ENCODE results near the gene PTCH1. TPM values are rescaled to one million over a fixed set of nuclear protein-coding genes. Genes with fewer than 3 reads are reported as not detected.

The PTCH1 gene
- total RNA-seq, 1 experiment from 2014 or later: 33.4 TPM

DNA sequence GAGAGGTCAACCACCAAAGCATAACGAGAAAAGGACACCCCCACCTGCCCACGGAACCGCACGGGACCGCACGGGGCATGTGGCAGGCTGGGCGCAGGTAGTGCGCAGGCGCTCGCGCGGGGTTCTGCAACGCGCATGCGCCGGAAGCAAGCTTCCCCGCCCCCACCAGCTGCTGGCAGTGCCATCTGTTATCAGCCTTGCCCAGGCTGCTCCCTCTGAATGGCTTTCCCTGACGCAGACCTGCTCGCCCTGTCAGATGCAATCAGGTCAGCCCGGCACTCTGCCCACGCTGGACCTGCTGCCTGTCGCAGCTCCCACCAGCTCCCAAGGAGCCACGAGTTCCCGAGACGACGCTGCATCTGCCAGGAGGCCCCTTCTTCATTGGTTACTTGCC, 22.8 kb downstream of the PTCH1 start:
- POLR2A ChIA-PET (ENCODE audit: unreplicated experiment): no interaction called here

DNA sequence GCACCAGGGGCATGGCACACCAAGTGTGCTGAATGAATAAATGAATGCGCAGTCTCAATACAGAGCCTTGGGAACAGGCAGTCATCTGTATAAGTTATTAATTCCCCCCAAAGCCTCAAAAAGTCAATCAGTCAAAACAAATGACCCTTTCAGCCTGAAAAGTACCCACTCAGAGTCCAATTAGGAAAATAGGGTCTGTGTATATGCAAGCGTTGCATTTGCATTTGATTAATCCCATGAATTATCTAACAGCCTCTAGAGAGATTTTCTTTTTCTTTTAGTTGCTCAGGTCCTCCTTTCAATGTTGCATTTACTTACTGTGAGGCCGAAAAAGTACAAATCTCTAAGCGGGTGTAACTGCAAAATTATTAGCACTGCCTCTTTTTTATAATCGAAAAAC, 23.4 kb downstream of the PTCH1 start:
- H3K27me3 ChIP-seq (ENCODE audit: insufficient read depth, low read depth): no peaks in the 10 kb centered on the region
- H3K4me1 ChIP-seq (replicated peaks; ENCODE audit: insufficient read depth): no peaks in the 10 kb centered on the region
- no TSS peak for BruUV-seq (replicated peaks)
- no peak for DNase-seq
- ChIA-PET POLR2A (ENCODE audit: unreplicated experiment) (no interaction called here), CTCF (no interaction called here)
- no peaks in the 10 kb centered on the region for H3K9me3 ChIP-seq (ENCODE audit: insufficient read depth, low read depth)
- peaks cover 7% of the 10 kb centered on the region; the same call in 1 of the 2 replicates for H3K79me2 ChIP-seq (ENCODE audit: low read depth)
- no peaks in the 10 kb centered on the region for H3K9me2 ChIP-seq (ENCODE audit: insufficient read depth)
- H4K20me1 ChIP-seq (ENCODE audit: insufficient read depth): no peaks in the 10 kb centered on the region
- no peaks in the 10 kb centered on the region for H3F3A ChIP-seq (ENCODE audit: insufficient read depth, low read depth)
- H3K4me2 ChIP-seq: no peak overlapping the region
- intact Hi-C loops (cut with micrococcal nuclease; ENCODE audit: unreplicated experiment): no loop called here
- H3K4me3 ChIP-seq: no peak overlapping the region
- H3K36me3 ChIP-seq (ENCODE audit: low read depth): no peaks in the 10 kb centered on the region
- no peak overlapping the region for H2AFZ ChIP-seq
- TF ChIP-seq, protein P1, sequence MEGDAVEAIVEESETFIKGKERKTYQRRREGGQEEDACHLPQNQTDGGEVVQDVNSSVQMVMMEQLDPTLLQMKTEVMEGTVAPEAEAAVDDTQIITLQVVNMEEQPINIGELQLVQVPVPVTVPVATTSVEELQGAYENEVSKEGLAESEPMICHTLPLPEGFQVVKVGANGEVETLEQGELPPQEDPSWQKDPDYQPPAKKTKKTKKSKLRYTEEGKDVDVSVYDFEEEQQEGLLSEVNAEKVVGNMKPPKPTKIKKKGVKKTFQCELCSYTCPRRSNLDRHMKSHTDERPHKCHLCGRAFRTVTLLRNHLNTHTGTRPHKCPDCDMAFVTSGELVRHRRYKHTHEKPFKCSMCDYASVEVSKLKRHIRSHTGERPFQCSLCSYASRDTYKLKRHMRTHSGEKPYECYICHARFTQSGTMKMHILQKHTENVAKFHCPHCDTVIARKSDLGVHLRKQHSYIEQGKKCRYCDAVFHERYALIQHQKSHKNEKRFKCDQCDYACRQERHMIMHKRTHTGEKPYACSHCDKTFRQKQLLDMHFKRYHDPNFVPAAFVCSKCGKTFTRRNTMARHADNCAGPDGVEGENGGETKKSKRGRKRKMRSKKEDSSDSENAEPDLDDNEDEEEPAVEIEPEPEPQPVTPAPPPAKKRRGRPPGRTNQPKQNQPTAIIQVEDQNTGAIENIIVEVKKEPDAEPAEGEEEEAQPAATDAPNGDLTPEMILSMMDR (conservative IDR thresholded peaks at IDR 0.05): no peak
- no peak for TF ChIP-seq EZH2 (IDR thresholded peaks at IDR 0.05; ENCODE audit: low read depth)
- no peak overlapping the region for H3K27ac ChIP-seq

More for the DNA sequence above, 22.8 kb downstream of the PTCH1 start:
- TF ChIP-seq, protein P1 (conservative IDR thresholded peaks at IDR 0.05): no peak
- TF ChIP-seq EZH2 (IDR thresholded peaks at IDR 0.05; ENCODE audit: low read depth): no peak
- H4K20me1 ChIP-seq (ENCODE audit: insufficient read depth): no peaks in the 10 kb centered on the region
- H3K4me2 ChIP-seq: no peak overlapping the region
- H3K9me3 ChIP-seq (ENCODE audit: insufficient read depth, low read depth): no peaks in the 10 kb centered on the region
- H2AFZ ChIP-seq: no peak overlapping the region
- peaks cover 7% of the 10 kb centered on the region; the same call in 1 of the 2 replicates for H3K79me2 ChIP-seq (ENCODE audit: low read depth)
- no peaks in the 10 kb centered on the region for H3K9me2 ChIP-seq (ENCODE audit: insufficient read depth)
- intact Hi-C loops (cut with micrococcal nuclease; ENCODE audit: unreplicated experiment): no loop called here
- no TSS peak for BruUV-seq (replicated peaks)
- no peaks in the 10 kb centered on the region for H3K27me3 ChIP-seq (ENCODE audit: insufficient read depth, low read depth)
- H3K36me3 ChIP-seq (ENCODE audit: low read depth): no peaks in the 10 kb centered on the region
- CTCF ChIA-PET: no interaction called here
- H3F3A ChIP-seq (ENCODE audit: insufficient read depth, low read depth): no peaks in the 10 kb centered on the region
- no peak for DNase-seq
- no peak overlapping the region for H3K27ac ChIP-seq
- H3K4me1 ChIP-seq (replicated peaks; ENCODE audit: insufficient read depth): no peaks in the 10 kb centered on the region
- H3K4me3 ChIP-seq: no peak overlapping the region

DNA sequence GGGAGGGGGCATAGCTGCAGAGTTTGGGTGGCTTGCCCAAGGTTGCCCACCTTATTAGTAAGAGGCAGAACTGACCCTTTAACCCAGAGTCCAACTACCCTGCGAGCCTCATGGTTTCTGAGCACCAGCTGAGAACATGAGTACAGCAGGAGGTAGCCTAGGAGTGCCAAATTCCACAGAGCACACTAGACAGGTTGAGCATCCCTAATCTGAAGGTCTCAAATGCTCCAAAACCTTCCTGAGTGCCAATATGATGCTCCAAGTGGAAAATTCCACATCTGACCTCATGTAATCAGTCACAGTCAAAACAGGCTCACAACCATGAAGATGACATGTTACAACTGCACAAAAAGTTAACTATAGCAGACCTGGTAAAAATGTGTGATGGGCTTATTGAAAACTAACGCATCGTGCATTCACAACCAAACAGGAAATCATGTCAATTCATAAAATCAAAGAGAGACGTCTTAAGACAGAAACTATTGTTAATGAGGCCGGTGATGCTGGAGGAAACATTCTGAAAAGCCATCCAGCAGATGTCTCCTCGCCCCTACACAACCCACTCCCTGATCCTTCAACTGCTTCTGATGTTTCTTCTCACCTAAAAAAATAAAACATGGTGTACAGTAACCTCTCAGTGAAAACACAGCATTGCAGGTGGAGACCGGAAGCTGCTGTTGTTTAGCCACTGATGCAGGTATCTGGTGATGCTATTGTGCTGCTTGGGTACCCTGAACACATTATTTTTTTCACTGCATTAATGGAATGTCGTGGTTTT, 25.0 kb downstream of the PTCH1 start:
- Histone ChIP-seq H3K4me2 (no peak overlapping the region), H3K27ac (no peak overlapping the region), H4K20me1 (ENCODE audit: insufficient read depth) (no peaks in the 10 kb centered on the region), H3K4me3 (no peak overlapping the region), H3K4me1 (replicated peaks; ENCODE audit: insufficient read depth) (no peaks in the 10 kb centered on the region), H3F3A (ENCODE audit: insufficient read depth, low read depth) (no peaks in the 10 kb centered on the region), H3K36me3 (ENCODE audit: low read depth) (no peaks in the 10 kb centered on the region), H2AFZ (no peak overlapping the region), H3K9me3 (ENCODE audit: insufficient read depth, low read depth) (no peaks in the 10 kb centered on the region), H3K79me2 (ENCODE audit: low read depth) (peaks cover 7% of the 10 kb centered on the region; the same call in 1 of the 2 replicates), H3K9me2 (ENCODE audit: insufficient read depth) (no peaks in the 10 kb centered on the region), H3K27me3 (ENCODE audit: insufficient read depth, low read depth) (no peaks in the 10 kb centered on the region)
- CTCF ChIA-PET: no interaction called here
- TF ChIP-seq, protein P1 (conservative IDR thresholded peaks at IDR 0.05): no peak
- TF ChIP-seq EZH2 (IDR thresholded peaks at IDR 0.05; ENCODE audit: low read depth): no peak
- BruUV-seq (replicated peaks): no TSS peak
- no peak for DNase-seq
- POLR2A ChIA-PET (ENCODE audit: unreplicated experiment): no interaction called here
- intact Hi-C loops (cut with micrococcal nuclease; ENCODE audit: unreplicated experiment): no loop called here

All from PC-9 (cell line).